NCI-H345 treated with DMSO at 0.1 percent for 48 hours (cell line): Measurements from ENCODE around the gene RRAGB.
"Not testable (repeated sequence)": the region's sequence is repeated elsewhere in the genome, so short reads cannot be mapped to it uniquely, and the experiment has no call there.

ENCODE experiments used
- DNase-seq: peaks from one replicate; lab custom pipeline; 2025; ENCODE audit not compliant: unreplicated experiment; lab: John Stamatoyannopoulos, UW

Gene RRAGB

GRCh38 chrX:55767100-55767499 is 49.6 kb downstream of the RRAGB start:
- DNase-seq = no peak

GRCh38 chrX:55774419-55774818 is 56.9 kb downstream of the RRAGB start:
- not testable (repeated sequence) for DNase-seq

DNA sequence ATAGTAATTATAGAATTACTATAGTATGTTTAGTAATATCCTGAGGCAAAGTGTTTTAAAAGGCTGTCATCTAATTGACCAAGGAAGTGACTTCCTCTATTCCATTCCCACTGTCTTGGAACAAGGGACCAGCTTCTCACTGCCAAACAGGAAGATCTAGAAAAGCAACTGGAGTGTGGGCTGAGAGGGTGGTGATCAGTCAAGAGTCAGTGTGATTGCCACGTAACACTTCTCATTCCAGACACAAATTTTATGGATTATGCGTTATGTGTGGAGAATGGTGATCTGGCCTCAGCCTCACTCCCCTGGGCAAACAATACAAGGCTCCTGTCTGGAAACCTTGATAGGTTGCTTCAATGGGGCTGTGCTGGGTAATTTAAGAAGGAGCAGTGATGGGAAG is 60.0 kb downstream of the RRAGB start:
- DNase-seq = no peak

GRCh38 chrX:55778322-55778721 is 60.8 kb downstream of the RRAGB start:
- no peak for DNase-seq

DNA sequence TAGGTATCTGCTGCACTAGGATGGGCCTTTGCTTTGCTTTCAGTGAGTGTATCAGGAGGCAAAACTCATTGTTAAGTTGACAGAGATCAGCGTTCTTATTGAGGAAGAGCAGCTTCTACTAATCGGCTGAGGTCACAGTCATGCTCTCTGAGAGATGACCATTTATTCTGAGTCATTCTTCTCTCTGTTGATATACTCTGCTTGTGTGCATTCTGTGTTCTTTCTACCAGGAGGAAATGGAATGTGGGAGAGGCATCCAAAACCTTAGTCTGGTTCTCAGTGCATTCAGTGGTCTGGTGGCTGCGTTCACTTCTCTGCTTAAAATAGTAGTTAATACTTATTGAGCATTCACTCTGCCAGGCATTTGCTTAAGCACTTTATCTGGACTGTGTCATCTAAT is 66.2 kb downstream of the RRAGB start:
- DNase-seq = no peak

DNA sequence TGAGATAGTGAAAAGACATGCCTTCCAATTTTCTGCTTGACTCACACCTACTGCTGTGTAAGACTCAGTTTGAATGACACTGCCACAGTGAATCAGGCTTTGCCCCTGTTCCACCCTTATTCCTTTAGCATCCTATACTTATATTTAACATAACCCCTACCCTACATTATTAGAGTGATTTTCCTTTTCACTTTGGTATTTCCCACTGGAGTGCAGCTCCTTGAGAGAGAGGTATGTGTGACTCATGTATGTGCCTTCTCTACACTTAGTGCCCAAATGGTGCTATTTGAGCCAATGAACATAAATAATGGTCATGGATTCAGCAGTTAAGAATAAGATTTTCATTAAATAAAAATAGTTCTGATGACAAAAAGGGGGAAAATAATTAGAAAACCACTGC is 69.5 kb downstream of the RRAGB start:
- DNase-seq = no peak

DNA sequence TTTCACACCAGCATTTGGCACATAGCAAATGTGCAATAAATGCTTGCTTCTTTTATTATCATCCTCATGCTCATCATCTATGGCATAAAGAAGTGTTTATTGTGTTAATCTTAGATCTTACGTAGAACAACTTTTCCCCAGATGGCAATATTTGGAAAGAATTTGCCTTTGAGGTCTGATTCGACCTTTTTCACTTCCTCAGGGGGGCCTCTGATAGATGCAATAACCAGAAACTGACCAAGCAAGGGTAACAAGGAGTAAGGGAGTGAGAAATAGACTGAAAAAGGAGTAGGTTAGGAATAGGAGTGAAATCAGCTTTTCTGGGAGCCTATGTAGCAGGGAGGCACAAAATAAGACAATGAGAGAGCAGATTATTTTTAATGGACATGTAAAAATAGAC is 70.2 kb downstream of the RRAGB start:
- no peak for DNase-seq

DNA sequence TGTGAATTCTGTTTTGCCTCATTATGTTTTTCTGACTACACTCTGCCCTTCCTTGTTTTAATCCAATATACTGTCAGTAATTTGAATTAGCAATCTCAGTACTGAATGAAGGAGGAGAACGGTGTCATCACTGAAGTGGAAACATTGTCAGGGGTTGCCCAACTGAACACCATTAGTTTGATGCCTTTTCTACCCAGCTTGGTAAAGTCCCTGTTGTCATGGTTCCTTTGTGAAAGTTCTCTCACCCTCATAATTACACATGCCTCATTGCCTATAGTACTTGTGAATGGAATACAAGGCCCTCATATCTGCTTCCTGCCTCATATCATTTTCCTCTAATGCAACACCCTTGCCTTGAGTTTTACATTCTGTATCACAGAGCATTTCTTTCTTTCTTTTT is 76.9 kb downstream of the RRAGB start:
- DNase-seq = no peak

- no peak for DNase-seq
Measured at GRCh38 chrX:55796496-55796895, 78.9 kb downstream of the RRAGB start.

DNA sequence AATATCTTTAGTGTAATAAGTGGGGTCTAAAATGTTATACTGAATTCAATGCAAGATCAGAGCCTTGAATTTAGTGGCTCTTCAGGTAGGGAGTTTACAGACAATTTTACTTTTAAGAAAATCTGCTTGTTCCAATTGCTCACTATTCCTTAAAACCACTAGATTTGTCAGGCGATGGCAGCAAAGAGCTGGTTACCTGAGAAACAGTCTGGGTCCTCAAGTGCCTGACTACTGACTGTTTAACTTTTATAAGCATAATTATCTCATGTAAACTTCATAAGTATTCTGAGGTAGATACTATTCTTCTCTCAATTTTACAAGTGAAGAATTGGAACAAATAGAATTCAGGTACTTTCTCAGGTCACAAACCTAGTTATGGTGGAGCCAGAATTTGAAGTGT is 84.3 kb downstream of the RRAGB start:
- DNase-seq = no peak
